ENCODE measurements around the gene HHLA2.

The HHLA2 gene

DNA sequence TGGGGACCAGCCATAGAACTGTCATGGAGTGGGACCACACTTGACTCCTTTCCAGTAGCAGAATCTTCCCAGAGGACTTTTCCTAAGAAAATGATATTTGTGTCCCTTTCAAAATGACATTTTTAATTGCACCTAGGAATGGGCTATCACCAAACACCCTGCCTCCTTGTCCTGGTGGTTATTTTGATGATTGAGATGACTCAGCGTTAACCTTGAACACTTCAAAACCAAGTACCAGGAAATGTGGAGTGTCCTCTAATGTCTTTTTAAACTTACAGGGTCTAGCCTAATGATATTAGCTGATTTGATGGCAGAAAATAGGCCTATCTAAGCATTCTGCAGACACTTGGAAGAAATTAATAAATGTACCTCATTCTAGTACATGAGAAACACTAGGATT is 90.7 kb downstream of the HHLA2 start:
- no peaks in the 10 kb centered on the region for H3K9me3 ChIP-seq (ENCODE audit: control insufficient read depth in 1 of 2, low read length in 2 of 2)

DNA sequence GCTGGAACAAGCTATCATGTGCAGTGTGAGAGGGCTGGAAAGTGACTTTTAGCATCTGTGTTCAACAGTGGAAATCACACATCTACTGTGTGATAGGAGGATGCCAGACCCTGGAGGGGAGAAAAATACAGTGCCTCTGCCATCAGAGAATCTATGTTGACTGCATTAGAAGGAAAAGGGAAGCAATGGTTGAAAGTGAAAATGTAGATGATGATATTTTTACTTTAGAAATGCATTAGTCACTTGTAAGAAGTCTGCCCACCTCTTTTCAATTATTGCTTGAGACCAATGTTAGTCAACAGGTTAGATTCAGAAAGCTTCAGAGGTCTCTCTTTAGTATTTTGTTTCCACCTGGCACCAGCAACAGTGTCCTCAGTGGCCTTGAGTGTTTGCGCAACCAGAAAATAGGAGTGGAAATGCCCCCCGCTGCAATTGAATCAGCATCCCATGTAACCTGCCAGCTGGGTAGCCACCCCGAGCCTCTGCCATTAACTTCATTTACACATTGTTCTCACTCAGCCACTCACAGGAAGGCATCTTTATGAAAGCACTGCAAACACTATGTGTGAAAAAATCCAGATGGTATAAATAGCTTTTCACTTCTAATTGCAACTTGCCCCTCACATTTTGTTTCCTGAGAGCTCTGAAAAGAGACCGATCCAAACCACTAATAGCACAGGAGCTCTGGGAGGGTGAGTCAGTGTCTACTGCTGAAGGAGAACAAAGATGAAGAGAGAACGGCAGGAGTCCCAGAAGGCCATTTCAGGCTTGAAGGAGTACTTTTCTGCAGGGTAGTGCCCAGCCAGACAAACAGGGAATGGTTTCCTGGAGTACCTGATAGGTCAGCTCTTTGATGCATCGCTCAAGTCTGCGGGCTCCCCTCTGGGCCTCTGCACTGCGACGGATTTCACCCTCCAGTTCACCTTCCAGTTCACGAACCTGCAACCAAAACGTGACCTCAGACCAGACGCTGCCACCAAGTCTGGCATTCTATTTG is 92.1 kb downstream of the HHLA2 start:
- Histone ChIP-seq H3K27ac (ENCODE audit: low read depth, low read length) (no peak overlapping the region), H3K27me3 (ENCODE audit: control insufficient read depth in 1 of 2, insufficient read depth in 2 of 2, low read length in 2 of 2) (no peaks in the 10 kb centered on the region), H3K4me1 (ENCODE audit: control insufficient read depth in 1 of 2, insufficient read depth in 2 of 2, low read length in 2 of 2) (peaks cover 0 to 13% of the 10 kb centered on the region in 2 donors), H3K9ac (ENCODE audit: low read depth in 1 of 2, low read length in 2 of 2) (no peak overlapping the region), H3K9me3 (ENCODE audit: control insufficient read depth in 1 of 2, low read length in 2 of 2) (no peaks in the 10 kb centered on the region), H3K36me3 (ENCODE audit: control insufficient read depth in 1 of 2, insufficient read depth in 2 of 2, low read length in 2 of 2) (no peaks in the 10 kb centered on the region), H3K4me3 (ENCODE audit: low read depth in 1 of 2, low read length in 2 of 2) (no peak overlapping the region)

More for the DNA sequence above, 90.7 kb downstream of the HHLA2 start:
- Histone ChIP-seq H3K9ac (ENCODE audit: low read depth in 1 of 2, low read length in 2 of 2) (no peak overlapping the region), H3K4me1 (ENCODE audit: control insufficient read depth in 1 of 2, insufficient read depth in 2 of 2, low read length in 2 of 2) (peaks cover 0 to 11% of the 10 kb centered on the region in 2 donors), H3K27ac (ENCODE audit: low read depth, low read length) (no peak overlapping the region), H3K27me3 (ENCODE audit: control insufficient read depth in 1 of 2, insufficient read depth in 2 of 2, low read length in 2 of 2) (no peaks in the 10 kb centered on the region), H3K4me3 (ENCODE audit: low read depth in 1 of 2, low read length in 2 of 2) (no peak overlapping the region), H3K36me3 (ENCODE audit: control insufficient read depth in 1 of 2, insufficient read depth in 2 of 2, low read length in 2 of 2) (no peaks in the 10 kb centered on the region)

DNA sequence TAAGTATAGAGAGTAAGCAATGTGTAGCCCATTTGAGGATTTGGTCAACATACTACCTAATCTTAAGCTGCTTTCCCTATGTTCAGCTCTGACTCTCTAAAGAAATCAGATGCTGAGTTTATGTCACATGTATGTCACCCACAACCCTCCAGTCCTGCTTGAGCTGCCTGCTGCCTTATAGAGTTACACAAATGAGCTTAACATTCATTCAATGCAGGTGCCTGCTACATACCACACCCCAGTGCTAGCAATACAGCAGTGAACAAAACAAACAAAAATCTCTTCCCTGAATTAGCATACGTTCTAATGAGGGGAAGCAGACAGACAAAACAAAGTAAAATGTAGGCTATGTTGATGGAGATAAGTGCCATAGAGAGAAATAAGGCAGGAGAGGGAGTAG is 93.0 kb downstream of the HHLA2 start:
- H3K36me3 ChIP-seq (ENCODE audit: control insufficient read depth in 1 of 2, insufficient read depth in 2 of 2, low read length in 2 of 2): no peaks in the 10 kb centered on the region
- H3K9me3 ChIP-seq (ENCODE audit: control insufficient read depth in 1 of 2, low read length in 2 of 2): no peaks in the 10 kb centered on the region
- H3K27me3 ChIP-seq (ENCODE audit: control insufficient read depth in 1 of 2, insufficient read depth in 2 of 2, low read length in 2 of 2): no peaks in the 10 kb centered on the region
- no peak overlapping the region for H3K9ac ChIP-seq (ENCODE audit: low read depth in 1 of 2, low read length in 2 of 2)
- no peak overlapping the region for H3K4me3 ChIP-seq (ENCODE audit: low read depth in 1 of 2, low read length in 2 of 2)
- H3K27ac ChIP-seq (ENCODE audit: low read depth, low read length): no peak overlapping the region
- peaks cover 0 to 13% of the 10 kb centered on the region in 2 donors for H3K4me1 ChIP-seq (ENCODE audit: control insufficient read depth in 1 of 2, insufficient read depth in 2 of 2, low read length in 2 of 2)

- Histone ChIP-seq H3K4me3 (ENCODE audit: low read depth in 1 of 2, low read length in 2 of 2) (no peak overlapping the region), H3K9ac (ENCODE audit: low read depth in 1 of 2, low read length in 2 of 2) (no peak overlapping the region), H3K27ac (ENCODE audit: low read depth, low read length) (no peak overlapping the region), H3K27me3 (ENCODE audit: control insufficient read depth in 1 of 2, insufficient read depth in 2 of 2, low read length in 2 of 2) (no peaks in the 10 kb centered on the region), H3K9me3 (ENCODE audit: control insufficient read depth in 1 of 2, low read length in 2 of 2) (no peaks in the 10 kb centered on the region), H3K36me3 (ENCODE audit: control insufficient read depth in 1 of 2, insufficient read depth in 2 of 2, low read length in 2 of 2) (no peaks in the 10 kb centered on the region), H3K4me1 (ENCODE audit: control insufficient read depth in 1 of 2, insufficient read depth in 2 of 2, low read length in 2 of 2) (peaks cover 0 to 13% of the 10 kb centered on the region in 2 donors)
Measured at GRCh38 chr3:108391917-108392593, 95.7 kb downstream of the HHLA2 start.

GRCh38 chr3:108393128-108393900 is 97.0 kb downstream of the HHLA2 start:
- no peak overlapping the region for H3K4me3 ChIP-seq (ENCODE audit: low read depth in 1 of 2, low read length in 2 of 2)
- H3K9ac ChIP-seq (ENCODE audit: low read depth in 1 of 2, low read length in 2 of 2): no peak overlapping the region
- H3K27me3 ChIP-seq (ENCODE audit: control insufficient read depth in 1 of 2, insufficient read depth in 2 of 2, low read length in 2 of 2): no peaks in the 10 kb centered on the region
- H3K4me1 ChIP-seq (ENCODE audit: control insufficient read depth in 1 of 2, insufficient read depth in 2 of 2, low read length in 2 of 2): peaks cover 0 to 13% of the 10 kb centered on the region in 2 donors
- H3K36me3 ChIP-seq (ENCODE audit: control insufficient read depth in 1 of 2, insufficient read depth in 2 of 2, low read length in 2 of 2): no peaks in the 10 kb centered on the region
- H3K9me3 ChIP-seq (ENCODE audit: control insufficient read depth in 1 of 2, low read length in 2 of 2): no peaks in the 10 kb centered on the region
- no peak overlapping the region for H3K27ac ChIP-seq (ENCODE audit: low read depth, low read length)

GRCh38 chr3:108394016-108394415 is 97.7 kb downstream of the HHLA2 start:
- Histone ChIP-seq H3K4me3 (ENCODE audit: low read depth in 1 of 2, low read length in 2 of 2) (no peak overlapping the region), H3K4me1 (ENCODE audit: control insufficient read depth in 1 of 2, insufficient read depth in 2 of 2, low read length in 2 of 2) (peaks cover 0 to 13% of the 10 kb centered on the region in 2 donors), H3K9me3 (ENCODE audit: control insufficient read depth in 1 of 2, low read length in 2 of 2) (no peaks in the 10 kb centered on the region), H3K9ac (ENCODE audit: low read depth in 1 of 2, low read length in 2 of 2) (no peak overlapping the region), H3K27me3 (ENCODE audit: control insufficient read depth in 1 of 2, insufficient read depth in 2 of 2, low read length in 2 of 2) (no peaks in the 10 kb centered on the region), H3K36me3 (ENCODE audit: control insufficient read depth in 1 of 2, insufficient read depth in 2 of 2, low read length in 2 of 2) (no peaks in the 10 kb centered on the region), H3K27ac (ENCODE audit: low read depth, low read length) (no peak overlapping the region)

GRCh38 chr3:108394563-108394962 is 98.2 kb downstream of the HHLA2 start:
- Histone ChIP-seq H3K4me3 (ENCODE audit: low read depth in 1 of 2, low read length in 2 of 2) (no peak overlapping the region), H3K9ac (ENCODE audit: low read depth in 1 of 2, low read length in 2 of 2) (no peak overlapping the region)

GRCh38 chr3:108396336-108396735 is 100.0 kb downstream of the HHLA2 start:
- H3K9me3 ChIP-seq (ENCODE audit: control insufficient read depth in 1 of 2, low read length in 2 of 2): peaks cover 0 to 4% of the 10 kb centered on the region in 2 donors
- no peak overlapping the region for H3K4me3 ChIP-seq (ENCODE audit: low read depth in 1 of 2, low read length in 2 of 2)
- no peaks in the 10 kb centered on the region for H3K36me3 ChIP-seq (ENCODE audit: control insufficient read depth in 1 of 2, insufficient read depth in 2 of 2, low read length in 2 of 2)
- H3K27ac ChIP-seq (ENCODE audit: low read depth, low read length): no peak overlapping the region
- H3K9ac ChIP-seq (ENCODE audit: low read depth in 1 of 2, low read length in 2 of 2): no peak overlapping the region
- H3K27me3 ChIP-seq (ENCODE audit: control insufficient read depth in 1 of 2, insufficient read depth in 2 of 2, low read length in 2 of 2): no peaks in the 10 kb centered on the region
- peaks cover 0 to 7% of the 10 kb centered on the region in 2 donors for H3K4me1 ChIP-seq (ENCODE audit: control insufficient read depth in 1 of 2, insufficient read depth in 2 of 2, low read length in 2 of 2)

More at GRCh38 chr3:108394563-108394962, 98.2 kb downstream of the HHLA2 start:
- Histone ChIP-seq H3K9me3 (ENCODE audit: control insufficient read depth in 1 of 2, low read length in 2 of 2) (no peaks in the 10 kb centered on the region), H3K27me3 (ENCODE audit: control insufficient read depth in 1 of 2, insufficient read depth in 2 of 2, low read length in 2 of 2) (no peaks in the 10 kb centered on the region), H3K27ac (ENCODE audit: low read depth, low read length) (no peak overlapping the region), H3K36me3 (ENCODE audit: control insufficient read depth in 1 of 2, insufficient read depth in 2 of 2, low read length in 2 of 2) (no peaks in the 10 kb centered on the region), H3K4me1 (ENCODE audit: control insufficient read depth in 1 of 2, insufficient read depth in 2 of 2, low read length in 2 of 2) (peaks cover 0 to 9% of the 10 kb centered on the region in 2 donors)

- peaks cover 0 to 8% of the 10 kb centered on the region in 2 donors for H3K4me1 ChIP-seq (ENCODE audit: control insufficient read depth in 1 of 2, insufficient read depth in 2 of 2, low read length in 2 of 2)
- H3K9ac ChIP-seq (ENCODE audit: low read depth in 1 of 2, low read length in 2 of 2): no peak overlapping the region
- no peak overlapping the region for H3K27ac ChIP-seq (ENCODE audit: low read depth, low read length)
- H3K9me3 ChIP-seq (ENCODE audit: control insufficient read depth in 1 of 2, low read length in 2 of 2): peaks cover 0 to 4% of the 10 kb centered on the region in 2 donors
- H3K4me3 ChIP-seq (ENCODE audit: low read depth in 1 of 2, low read length in 2 of 2): no peak overlapping the region
- no peaks in the 10 kb centered on the region for H3K36me3 ChIP-seq (ENCODE audit: control insufficient read depth in 1 of 2, insufficient read depth in 2 of 2, low read length in 2 of 2)
- no peaks in the 10 kb centered on the region for H3K27me3 ChIP-seq (ENCODE audit: control insufficient read depth in 1 of 2, insufficient read depth in 2 of 2, low read length in 2 of 2)
Measured at GRCh38 chr3:108398510-108398909, 102.2 kb downstream of the HHLA2 start.
